Effector memory CD8-positive, alpha-beta T cell (primary cell): ENCODE measurements around the gene CABP2.
A peak's percentile ranks its signal among the peaks of the same experiment; 100 is the strongest.
"Not testable (repeated sequence)": the region's sequence is repeated elsewhere in the genome, so short reads cannot be mapped to it uniquely, and the experiment has no call there.

Experiments used
- ATAC-seq: fragments of 150-1000 bp; cut with Tn5 transposase; replicated peaks from 2 replicates; pipeline ENCODE4 v1.10.0; 2021; ENCODE audit warnings: mild to moderate bottlenecking, moderate library complexity
- DNase-seq, 3 experiments: peaks; one replicate each; pipeline ENCODE4 v3.0.0; 2021
- H3K27ac Mint-ChIP-seq, 2 donors: one replicate each; pipeline ENCODE4 v1.8.0; 2022; ENCODE audit warnings: mild to moderate bottlenecking in 2 of 2, mixed read lengths in 2 of 2, moderate library complexity in 2 of 2
- H3K27me3 Mint-ChIP-seq, 2 donors: one replicate each; pipeline ENCODE4 v1.8.0; 2022; ENCODE audit warnings: mixed read lengths in 2 of 2
- H3K36me3 Mint-ChIP-seq: one replicate; pipeline ENCODE4 v1.8.0; 2022; ENCODE audit warnings: mild to moderate bottlenecking, moderate library complexity, mixed read lengths; ENCODE audit not compliant: insufficient read depth
- H3K4me1 Mint-ChIP-seq, 2 donors: one replicate each; pipeline ENCODE4 v1.8.0; 2022; ENCODE audit warnings: low read depth in 2 of 2, mixed read lengths in 2 of 2
- H3K4me3 Mint-ChIP-seq, 2 donors: one replicate each; pipeline ENCODE4 v1.8.0; 2022; ENCODE audit warnings: mild to moderate bottlenecking in 2 of 2, mixed read lengths in 2 of 2, moderate library complexity in 2 of 2
- H3K9me3 Mint-ChIP-seq, 2 donors: one replicate each; pipeline ENCODE4 v1.8.0; 2022; ENCODE audit warnings: mixed read lengths in 2 of 2

CABP2 gene

GRCh38 chr11:67511558-67511957 is 11.7 kb downstream of the CABP2 start:
- peaks cover 27% of the 10 kb centered on the region for H3K36me3 Mint-ChIP-seq
- not testable (repeated sequence) for H3K9me3 Mint-ChIP-seq, H3K4me3 Mint-ChIP-seq, H3K27ac Mint-ChIP-seq, ATAC-seq, DNase-seq
- H3K27me3 Mint-ChIP-seq, result peaks cover 30 to 33% of the 10 kb centered on the region in 2 donors
- H3K4me1 Mint-ChIP-seq, result peaks cover 16 to 20% of the 10 kb centered on the region in 2 donors

DNA sequence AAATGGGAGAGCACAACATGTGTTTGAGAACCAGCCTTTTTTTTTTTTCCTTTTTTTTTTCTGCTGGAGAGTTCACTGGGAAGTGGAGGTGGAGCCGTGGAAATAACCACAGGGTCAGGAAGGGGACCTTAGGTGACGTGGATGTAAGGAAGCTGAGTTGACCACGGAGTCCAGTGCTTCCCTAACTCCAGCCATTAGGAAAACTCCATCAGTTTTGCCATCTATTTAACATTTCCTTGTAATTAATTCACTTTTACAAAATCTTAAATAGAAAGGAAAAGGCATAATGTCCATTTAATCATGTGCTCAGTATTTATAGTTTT is 13.3 kb downstream of the CABP2 start:
- ATAC-seq, result no peak
- H3K4me3 Mint-ChIP-seq, result peak overlapping the region in 1 of 2 donors; percentile 95
- peaks cover 28 to 32% of the 10 kb centered on the region in 2 donors for H3K4me1 Mint-ChIP-seq
- H3K27ac Mint-ChIP-seq, result no peak overlapping the region
- peaks cover 20 to 26% of the 10 kb centered on the region in 2 donors for H3K27me3 Mint-ChIP-seq
- no peak for DNase-seq
- H3K36me3 Mint-ChIP-seq, result peaks cover 39% of the 10 kb centered on the region
- no peaks in the 10 kb centered on the region for H3K9me3 Mint-ChIP-seq

GRCh38 chr11:67508486-67509121 is 14.6 kb downstream of the CABP2 start:
- Mint-ChIP-seq H3K27ac (peak overlapping the region; percentile 97 to 99), H3K4me3 (peak overlapping the region; percentile 95 to 98), H3K9me3 (no peaks in the 10 kb centered on the region), H3K27me3 (peaks cover 7 to 12% of the 10 kb centered on the region in 2 donors), H3K36me3 (peaks cover 46% of the 10 kb centered on the region), H3K4me1 (peaks cover 28 to 35% of the 10 kb centered on the region in 2 donors)
- ATAC-seq (peak; percentile 42), DNase-seq (peak; percentile 98 to 100 (median 98))

- peak; percentile 89 to 95 (median 91) for DNase-seq
- peaks cover 34 to 40% of the 10 kb centered on the region in 2 donors for H3K4me1 Mint-ChIP-seq
- peak; percentile 66 for ATAC-seq
- H3K4me3 Mint-ChIP-seq, result peak within 1 kb of the TSS; percentile 95 to 98
- peak within 1 kb of the TSS; percentile 97 to 99 for H3K27ac Mint-ChIP-seq
- peaks cover 52% of the 10 kb centered on the region for H3K36me3 Mint-ChIP-seq
- peaks cover 7 to 8% of the 10 kb centered on the region in 2 donors for H3K27me3 Mint-ChIP-seq
- H3K9me3 Mint-ChIP-seq, result no peaks in the 10 kb centered on the region
Observed at GRCh38 chr11:67507864-67508485, 15.3 kb downstream of the CABP2 start, which contains the start of gene CDK2AP2. CDK2AP2 (minus strand) TSS chr11:67508162; CDS start chr11:67508082, 80 bp downstream.

DNA sequence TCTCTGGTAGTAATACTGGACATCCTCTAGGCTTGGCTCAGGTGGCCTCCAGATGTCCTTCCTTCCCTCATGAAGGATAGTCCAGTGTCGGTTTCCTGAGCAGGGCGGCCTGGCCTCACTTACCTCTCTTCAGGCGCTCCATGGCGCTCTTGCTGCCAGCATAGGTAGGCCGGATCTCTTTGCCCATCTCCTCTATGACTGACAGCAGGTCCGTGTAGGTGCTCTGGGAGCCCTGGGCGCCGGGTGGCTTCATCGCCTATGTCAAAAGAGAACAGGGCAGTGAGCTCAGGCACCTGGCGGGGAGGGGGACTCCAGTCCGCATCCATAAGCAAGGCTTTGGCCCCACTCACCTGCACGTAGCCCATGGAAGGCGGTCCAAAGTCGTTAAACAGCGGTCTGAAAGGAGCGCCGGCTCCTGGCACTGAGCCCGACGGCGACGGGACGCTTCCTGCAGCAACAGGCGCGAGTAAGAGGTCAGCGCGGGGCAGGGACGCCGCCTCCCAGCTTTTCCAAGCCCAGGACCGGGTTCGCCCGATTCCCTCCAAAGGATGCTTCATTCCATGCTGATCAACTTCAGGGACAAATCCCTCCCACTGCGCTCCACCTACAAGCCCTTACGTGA is 15.9 kb downstream of the CABP2 start:
- ATAC-seq (no peak), DNase-seq (no peak)
- H3K27ac Mint-ChIP-seq, result peak overlapping the region; percentile 97 to 99
- H3K36me3 Mint-ChIP-seq, result peaks cover 58% of the 10 kb centered on the region
- H3K4me3 Mint-ChIP-seq, result peak overlapping the region; percentile 95 to 98
- peaks cover 37 to 45% of the 10 kb centered on the region in 2 donors for H3K4me1 Mint-ChIP-seq
- H3K9me3 Mint-ChIP-seq, result no peaks in the 10 kb centered on the region
- H3K27me3 Mint-ChIP-seq, result peaks cover 7 to 8% of the 10 kb centered on the region in 2 donors

DNA sequence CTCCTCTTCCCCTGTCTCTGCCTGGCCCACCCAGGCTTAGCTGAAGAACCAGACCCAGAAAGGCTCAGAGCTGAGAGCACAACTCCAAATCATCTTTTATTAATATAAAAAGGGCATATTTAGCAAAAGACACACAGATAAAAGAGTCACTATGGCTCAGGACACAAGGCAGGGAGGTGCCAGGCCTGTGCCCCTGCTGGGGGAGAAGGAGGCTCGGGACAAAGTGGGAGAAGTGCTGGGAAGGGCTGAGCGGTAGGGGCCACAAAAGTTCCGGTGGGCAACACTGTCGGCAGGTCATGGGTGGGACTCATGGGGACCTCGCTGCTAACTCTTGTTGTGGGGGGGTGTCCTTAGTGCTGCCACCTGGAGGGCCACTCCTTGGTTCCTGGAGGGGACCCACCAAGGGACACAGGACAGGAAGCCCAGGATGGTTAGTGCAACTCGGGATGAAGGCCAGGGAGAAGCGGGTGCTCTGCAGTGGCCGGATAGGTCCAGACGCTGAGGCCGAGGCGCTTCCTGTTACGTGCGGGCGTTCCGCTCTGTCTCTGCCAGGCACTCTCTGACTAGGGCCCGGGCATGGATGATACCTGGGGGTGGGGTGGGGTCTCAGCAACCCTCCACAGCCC is 16.7 kb downstream of the CABP2 start:
- DNase-seq (no peak), ATAC-seq (no peak)
- H3K36me3 Mint-ChIP-seq, result peaks cover 65% of the 10 kb centered on the region
- peaks cover 7 to 8% of the 10 kb centered on the region in 2 donors for H3K27me3 Mint-ChIP-seq
- peak overlapping the region; percentile 95 to 98 for H3K4me3 Mint-ChIP-seq
- H3K27ac Mint-ChIP-seq, result peak overlapping the region; percentile 98 to 99
- no peaks in the 10 kb centered on the region for H3K9me3 Mint-ChIP-seq
- peaks cover 37 to 45% of the 10 kb centered on the region in 2 donors for H3K4me1 Mint-ChIP-seq

DNA sequence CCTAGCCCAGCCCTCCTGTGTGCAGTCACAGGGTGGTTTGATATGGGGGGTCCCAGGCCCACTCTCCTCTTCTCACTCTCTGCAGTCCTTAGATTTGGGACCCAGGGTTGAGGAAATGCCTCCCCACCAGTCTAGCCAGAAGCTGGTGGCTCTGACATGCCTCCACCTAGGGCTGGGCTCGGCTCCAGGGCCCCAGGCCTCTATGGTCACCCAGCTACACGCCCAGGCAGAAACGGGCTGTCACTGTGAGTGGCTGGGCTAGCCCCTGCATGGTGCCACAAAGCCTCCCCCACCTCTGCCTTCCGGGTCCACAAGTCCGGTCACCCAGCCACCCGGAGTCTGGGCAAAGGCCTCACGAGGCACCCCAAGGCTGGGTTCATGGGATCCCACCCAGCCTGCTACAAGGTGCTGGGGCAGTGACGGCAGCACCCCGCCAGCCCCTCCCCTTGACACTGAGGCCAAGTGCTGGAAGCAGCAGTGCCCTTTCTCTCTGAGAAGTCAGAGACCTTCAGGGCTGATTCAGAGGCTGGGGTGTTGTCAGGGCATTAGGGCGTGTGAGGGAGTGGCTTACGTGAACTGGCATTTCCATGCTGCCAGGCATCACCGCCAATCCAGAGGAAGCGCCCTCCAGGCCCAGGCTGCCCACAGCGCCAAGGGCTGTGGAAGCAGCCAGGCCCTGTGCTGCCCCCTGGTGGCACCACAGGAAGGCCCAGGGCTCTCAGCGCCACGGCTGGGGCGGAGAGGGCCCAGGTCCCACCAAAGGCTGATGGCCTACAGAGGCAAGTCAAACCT is 17.4 kb downstream of the CABP2 start:
- H3K27ac Mint-ChIP-seq, result peak overlapping the region; percentile 98 to 99
- ATAC-seq (peak; percentile 58), DNase-seq (peak; percentile 86 to 90 (median 88))
- H3K9me3 Mint-ChIP-seq, result no peaks in the 10 kb centered on the region
- H3K27me3 Mint-ChIP-seq, result peaks cover under 1 to 2% of the 10 kb centered on the region in 2 donors
- H3K36me3 Mint-ChIP-seq, result peaks cover 72% of the 10 kb centered on the region
- H3K4me3 Mint-ChIP-seq, result peak overlapping the region; percentile 95 to 98
- H3K4me1 Mint-ChIP-seq, result peaks cover 43 to 50% of the 10 kb centered on the region in 2 donors

DNA sequence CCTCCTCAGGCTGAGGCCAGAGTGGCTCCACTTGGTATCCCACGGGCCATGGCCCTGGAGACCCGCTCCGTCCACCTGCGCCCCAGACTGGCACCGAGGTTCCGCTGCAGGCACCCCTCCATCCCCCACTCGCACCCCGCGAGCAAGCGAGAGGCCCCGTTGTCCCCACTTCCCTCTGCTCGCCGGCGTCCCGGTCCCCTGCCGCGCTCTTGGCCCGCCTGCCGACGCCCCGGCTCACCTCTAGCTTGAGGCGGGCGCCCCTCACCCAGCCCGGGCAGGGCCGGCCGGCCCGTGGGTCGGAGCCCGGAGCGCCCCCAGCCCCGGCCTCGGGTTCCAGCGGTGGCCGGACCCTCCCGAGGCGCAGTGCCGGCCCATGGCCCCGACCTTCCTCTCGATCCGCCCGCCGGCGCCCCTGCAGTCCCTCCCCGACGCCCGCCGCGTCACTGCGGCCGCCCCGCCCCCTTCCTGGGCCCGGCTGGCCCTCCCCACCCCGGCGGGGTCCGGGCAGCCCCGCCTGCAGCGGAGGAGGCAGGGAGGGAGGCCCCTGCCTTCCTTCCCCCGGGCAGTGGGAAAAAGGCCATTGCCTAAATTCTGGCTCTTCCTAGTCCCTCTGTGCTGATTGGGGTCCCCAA is 18.2 kb downstream of the CABP2 start, which contains the start of gene PITPNM1:
PITPNM1 (minus strand) TSS at position 414 of the 632 bp plus-strand sequence. CDS start 1,183 bp downstream, outside the sequence.
- peak; percentile 11 for ATAC-seq
- H3K27ac Mint-ChIP-seq, result peak within 1 kb of the TSS; percentile 98 to 99
- no peaks in the 10 kb centered on the region for H3K27me3 Mint-ChIP-seq
- H3K4me1 Mint-ChIP-seq, result peaks cover 47 to 54% of the 10 kb centered on the region in 2 donors
- H3K9me3 Mint-ChIP-seq, result no peaks in the 10 kb centered on the region
- peak; percentile 59 to 68 (median 66) for DNase-seq
- peak within 1 kb of the TSS; percentile 95 to 98 for H3K4me3 Mint-ChIP-seq
- H3K36me3 Mint-ChIP-seq, result peaks cover 77% of the 10 kb centered on the region

DNA sequence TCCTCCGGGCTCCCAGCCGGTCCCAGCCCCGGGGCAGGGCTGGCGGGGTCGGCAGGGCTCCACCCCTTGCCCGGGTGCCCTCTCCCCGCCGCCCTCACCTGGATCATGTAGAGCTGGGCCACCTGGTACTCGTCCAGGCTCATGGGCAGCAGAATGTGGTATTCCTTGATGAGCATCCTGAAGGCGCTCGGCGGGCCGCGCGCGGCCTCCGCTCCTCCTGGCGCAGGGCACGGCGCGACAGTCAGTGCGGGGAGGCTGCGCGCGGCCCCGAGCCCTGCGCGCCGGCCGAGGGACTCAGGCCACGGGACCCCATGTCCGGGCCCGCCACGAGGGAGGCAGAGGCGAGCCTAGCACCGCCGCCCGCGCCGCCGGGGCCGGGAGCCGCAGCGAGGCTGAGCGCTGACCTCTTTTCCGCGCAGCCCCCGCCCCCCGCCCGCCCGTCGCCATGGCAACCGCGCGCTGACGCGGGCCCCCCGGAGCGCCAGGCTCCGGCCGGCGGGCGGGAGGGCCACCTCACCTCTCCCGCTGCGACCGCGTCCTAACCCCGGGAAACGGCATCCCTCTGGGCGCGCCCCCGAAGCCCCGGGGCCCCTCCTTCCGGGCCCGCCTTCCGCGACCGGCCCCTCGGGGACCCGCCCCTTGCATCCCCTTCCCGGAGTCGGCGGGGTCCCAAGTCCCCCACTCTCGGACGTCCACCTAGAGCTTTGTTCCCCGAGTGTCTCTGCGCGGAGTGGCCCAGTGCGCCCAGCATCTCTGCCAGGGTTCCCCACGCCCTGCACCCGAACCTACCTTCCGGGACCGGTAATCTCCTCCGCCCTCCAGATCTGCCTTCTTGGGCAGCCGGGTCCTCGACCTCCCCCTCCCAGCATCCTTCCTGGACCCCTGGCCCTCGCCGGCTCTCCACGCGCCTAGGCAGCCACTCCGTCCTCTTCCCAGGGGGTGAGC is 19.0 kb downstream of the CABP2 start:
- H3K9me3 Mint-ChIP-seq, result no peaks in the 10 kb centered on the region
- H3K27me3 Mint-ChIP-seq, result no peaks in the 10 kb centered on the region
- ATAC-seq (no peak), DNase-seq (peak; percentile 22 to 48 (median 40))
- H3K27ac Mint-ChIP-seq, result peak overlapping the region; percentile 98 to 99
- peaks cover 46 to 55% of the 10 kb centered on the region in 2 donors for H3K4me1 Mint-ChIP-seq
- H3K4me3 Mint-ChIP-seq, result peak overlapping the region; percentile 95 to 98
- peaks cover 80% of the 10 kb centered on the region for H3K36me3 Mint-ChIP-seq

DNA sequence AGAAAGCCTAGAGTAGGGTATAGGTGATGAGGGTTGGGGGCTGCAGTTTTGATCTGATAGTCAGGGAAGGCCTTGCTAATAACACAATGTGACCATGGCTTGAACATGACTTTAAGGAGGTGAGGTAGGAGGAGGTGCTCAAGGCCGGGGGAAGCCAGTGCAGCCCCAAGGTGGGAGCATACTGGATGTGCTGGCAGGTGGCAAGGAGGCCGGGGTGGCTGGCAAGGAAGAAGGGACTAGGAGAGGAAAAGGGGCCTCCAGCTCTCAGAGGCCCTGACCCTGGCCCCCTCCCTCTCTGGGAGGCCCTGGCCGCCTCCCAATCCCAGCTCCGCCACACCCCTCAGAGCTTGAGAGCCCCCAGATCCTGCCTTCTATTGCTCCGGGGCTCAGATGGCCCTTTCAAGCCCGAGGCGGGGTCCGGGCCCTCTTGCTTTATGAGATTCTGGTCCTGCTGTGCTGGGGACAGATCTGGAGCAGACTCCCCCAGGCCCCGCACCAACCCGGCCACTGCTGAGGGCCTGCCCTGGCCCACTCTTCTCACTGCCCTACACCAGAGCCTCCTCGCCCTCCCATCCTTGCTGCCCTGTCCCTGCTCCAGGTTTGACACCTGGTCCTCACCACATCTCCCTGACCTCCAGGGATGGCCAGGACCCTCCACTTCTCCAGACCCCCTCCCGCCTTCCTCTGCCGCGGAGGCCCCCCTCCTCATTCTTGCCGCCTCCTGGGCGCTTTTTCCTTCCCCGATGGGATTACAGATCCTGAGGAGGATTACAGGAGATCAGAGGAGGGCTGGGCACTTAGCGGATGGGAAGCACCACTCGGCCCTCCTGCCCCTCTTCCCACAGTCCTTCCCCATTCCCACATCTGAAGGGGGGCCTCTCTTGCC is 19.9 kb downstream of the CABP2 start:
- Mint-ChIP-seq H3K27ac (peak overlapping the region; percentile 62 to 79), H3K4me1 (peaks cover 38 to 48% of the 10 kb centered on the region in 2 donors), H3K4me3 (peak overlapping the region; percentile 61 to 76), H3K36me3 (peaks cover 78% of the 10 kb centered on the region), H3K27me3 (no peaks in the 10 kb centered on the region), H3K9me3 (no peaks in the 10 kb centered on the region)
- ATAC-seq (no peak), DNase-seq (no peak)
